H1 (cell line): Measurements from ENCODE around the gene RFPL2. TPM values are rescaled to one million over a fixed set of nuclear protein-coding genes. Genes with fewer than 3 reads are reported as not detected.

Source experiments
- CTCF ChIA-PET: fragments of 300-600 bp; sonication (Branson Sonifier 250); formaldehyde crosslinking; loops from one replicate; lab custom pipeline; 2021; ENCODE audit not compliant: partially characterized antibody; lab: Charles Lee
- POLR2A ChIA-PET: fragments of 300-600 bp; sonication (Branson Sonifier 250); formaldehyde crosslinking; loops from one replicate; lab custom pipeline; 2021; ENCODE audit warnings: inconsistent platforms; ENCODE audit not compliant: partially characterized antibody; lab: Charles Lee
- DNase-seq, 2 experiments: peaks; one replicate each; pipeline versions ENCODE4 v3.0.0 to v3.0.0-alpha.2; 2010 to 2022; ENCODE audit warnings: low spot score in 2 of 2, low read depth in 1 of 2, mixed read lengths in 1 of 2
- FAIRE-seq: peaks from 2 replicates; lab custom pipeline; 2011; peaks lifted over from hg19 to GRCh38; lab: Jason Lieb, UNC
- H2AFZ ChIP-seq: 2 replicates; pipeline ENCODE4 v1.8.1; 2012; ENCODE audit warnings: low read length, inconsistent platforms
- H2AK5ac ChIP-seq: 2 replicates; pipeline ENCODE4 v1.6.1; 2013; ENCODE audit warnings: low read depth, low read length
- H2BK120ac ChIP-seq: replicated peaks from 2 replicates; pipeline ENCODE3; 2013; ENCODE audit warnings: low read depth, low read length, inconsistent platforms
- H2BK12ac ChIP-seq: 2 replicates; pipeline ENCODE4 v1.6.1; 2013; ENCODE audit warnings: low read depth, low read length
- H2BK15ac ChIP-seq: 2 replicates; pipeline ENCODE4 v1.6.1; 2013; ENCODE audit warnings: low read length
- H2BK20ac ChIP-seq: 2 replicates; pipeline ENCODE4 v1.6.1; 2013; ENCODE audit warnings: low read length
- H2BK5ac ChIP-seq: 2 replicates; pipeline ENCODE4 v1.6.1; 2013; ENCODE audit warnings: low read depth, low read length
- H3K14ac ChIP-seq: 2 replicates; pipeline ENCODE4 v1.6.1; 2013; ENCODE audit warnings: inconsistent platforms; ENCODE audit not compliant: insufficient read length
- H3K18ac ChIP-seq: 2 replicates; pipeline ENCODE4 v1.6.1; 2013; ENCODE audit warnings: low read length; ENCODE audit errors: extremely low read depth
- H3K23ac ChIP-seq: 2 replicates; pipeline ENCODE4 v1.6.1; 2013; ENCODE audit warnings: inconsistent platforms; ENCODE audit not compliant: insufficient read length
- H3K23me2 ChIP-seq: 2 replicates; pipeline ENCODE4 v1.6.1; 2013; ENCODE audit warnings: low read depth, low read length
- H3K27ac ChIP-seq: 2 replicates; pipeline ENCODE4 v1.6.1; 2011; ENCODE audit warnings: low read depth, low read length, inconsistent platforms
- H3K27me3 ChIP-seq, 4 experiments: replicated peaks in 1 of 4; 1 replicate in 1 of 4; 2 replicates in 3 of 4; pipeline versions ENCODE4 v1.6.1 to v1.8.1; 2011 to 2013; ENCODE audit warnings: low read length in 3 of 4, mild to moderate bottlenecking in 3 of 4, inconsistent platforms in 2 of 4, mixed read lengths in 2 of 4, moderate library complexity in 1 of 4; ENCODE audit not compliant: control insufficient read depth in 3 of 4, insufficient read depth in 3 of 4; ENCODE audit errors: extremely low read depth in 1 of 4
- H3K36me3 ChIP-seq, 4 experiments: 2 replicates each; pipeline versions ENCODE4 v1.6.1 to v1.8.1; 2011 to 2013; ENCODE audit warnings: mild to moderate bottlenecking in 4 of 4, low read length in 3 of 4, moderate library complexity in 2 of 4, control low read depth in 1 of 4, inconsistent platforms in 1 of 4; ENCODE audit not compliant: insufficient read depth in 4 of 4, control insufficient read depth in 2 of 4
- H3K4ac ChIP-seq: replicated peaks from 2 replicates; pipeline ENCODE3; 2013; ENCODE audit warnings: low read length, low read depth, mixed read lengths, inconsistent platforms; ENCODE audit not compliant: insufficient read length
- H3K4me1 ChIP-seq, 4 experiments: replicated peaks in 1 of 4; 1 replicate in 1 of 4; 2 replicates in 3 of 4; pipeline versions ENCODE4 v1.6.1 to v1.8.1; 2011 to 2013; ENCODE audit warnings: low read length in 3 of 4, inconsistent platforms in 2 of 4, mixed read lengths in 1 of 4; ENCODE audit not compliant: insufficient read depth in 4 of 4, control insufficient read depth in 3 of 4
- H3K4me2 ChIP-seq, 2 experiments: 2 replicates each; pipeline versions ENCODE4 v1.6.1 to v1.8.1; 2011 to 2013; ENCODE audit warnings: low read depth in 2 of 2, low read length in 2 of 2, control low read depth in 1 of 2, inconsistent platforms in 1 of 2, mild to moderate bottlenecking in 1 of 2; ENCODE audit not compliant: insufficient read depth in 1 of 2
- H3K4me3 ChIP-seq, 4 experiments: fragments of 200-600, 300-600 bp in 1 of 4; sonication (generic), shearing (Covaris generic), sonication (Bioruptor Twin) in 1 of 4; 2 replicates each; pipeline versions ENCODE4 v1.5.1 to v1.8.1; 2011 to 2016; ENCODE audit warnings: low read length in 4 of 4, low read depth in 3 of 4, control low read depth in 2 of 4, inconsistent platforms in 2 of 4, mild to moderate bottlenecking in 2 of 4, mixed read lengths in 1 of 4, moderate library complexity in 1 of 4; ENCODE audit not compliant: insufficient read depth in 2 of 4; ENCODE audit errors: extremely low read depth in 1 of 4
- H3K56ac ChIP-seq: replicated peaks from 2 replicates; pipeline ENCODE3; 2013; ENCODE audit warnings: low read depth, mild to moderate bottlenecking, mixed read lengths, low read length, inconsistent platforms; ENCODE audit not compliant: insufficient read length
- H3K79me1 ChIP-seq: 2 replicates; pipeline ENCODE4 v1.6.1; 2013; ENCODE audit warnings: low read depth, low read length, control low read depth
- H3K79me2 ChIP-seq, 2 experiments: 2 replicates each; pipeline versions ENCODE4 v1.6.1 to v1.8.1; 2012 to 2013; ENCODE audit warnings: low read length in 2 of 2, mild to moderate bottlenecking in 2 of 2, inconsistent platforms in 1 of 2; ENCODE audit not compliant: insufficient read depth in 2 of 2, control insufficient read depth in 1 of 2
- H3K9ac ChIP-seq, 4 experiments: replicated peaks in 1 of 4; 1 replicate in 1 of 4; 2 replicates in 3 of 4; pipeline versions ENCODE4 v1.6.1 to v1.8.1; 2011 to 2013; ENCODE audit warnings: low read depth in 3 of 4, low read length in 3 of 4, control low read depth in 2 of 4, mild to moderate bottlenecking in 2 of 4, moderate library complexity in 2 of 4, inconsistent platforms in 1 of 4; ENCODE audit errors: extremely low read depth in 1 of 4
- H3K9me3 ChIP-seq, 2 experiments: 2 replicates each; pipeline versions ENCODE4 v1.6.1 to v1.8.1; 2012 to 2013; ENCODE audit warnings: mild to moderate bottlenecking in 2 of 2, moderate library complexity in 2 of 2, control low read depth in 1 of 2, inconsistent platforms in 1 of 2, low read depth in 1 of 2, low read length in 1 of 2, mixed read lengths in 1 of 2; ENCODE audit not compliant: insufficient read depth in 2 of 2
- H4K20me1 ChIP-seq, 2 experiments: replicated peaks in 1 of 2; 2 replicates each; pipeline versions ENCODE3 to v1.8.1; 2011 to 2013; ENCODE audit warnings: inconsistent platforms in 2 of 2, low read length in 2 of 2, mild to moderate bottlenecking in 1 of 2; ENCODE audit not compliant: insufficient read depth in 2 of 2, control insufficient read depth in 1 of 2
- H4K5ac ChIP-seq: 2 replicates; pipeline ENCODE4 v1.6.1; 2013; ENCODE audit warnings: low read length, low read depth, mixed read lengths, inconsistent platforms; ENCODE audit not compliant: insufficient read length
- H4K8ac ChIP-seq: 2 replicates; pipeline ENCODE4 v1.8.0; 2013; ENCODE audit warnings: mild to moderate bottlenecking, moderate library complexity, low read length, inconsistent platforms; ENCODE audit not compliant: insufficient read depth; ENCODE audit errors: extremely low read depth
- H4K91ac ChIP-seq: replicated peaks from 2 replicates; pipeline ENCODE3; 2013; ENCODE audit warnings: low read length, mixed read lengths, inconsistent platforms; ENCODE audit not compliant: insufficient read length
- CBX5 ChIP-seq: fragments of 300-800, 300-1000 bp; sonication (generic); IDR thresholded peaks from 2 replicates; pipeline ENCODE4 v1.7.1; 2016; ENCODE audit warnings: antibody characterized with exemption, low read length, low read depth
- EZH2 ChIP-seq: fragments of 200-600 bp; sonication (generic); IDR thresholded peaks from 2 replicates; pipeline ENCODE4 v1.7.1; 2012; ENCODE audit warnings: low read depth, mild to moderate bottlenecking, moderate library complexity, low read length, inconsistent platforms; ENCODE audit not compliant: severe bottlenecking
- JUND ChIP-seq: IDR thresholded peaks from 2 replicates; pipeline ENCODE4 v1.6.1; 2011; ENCODE audit warnings: mild to moderate bottlenecking, improper control_type of control experiment, low read length
- MAFK ChIP-seq: IDR thresholded peaks from 2 replicates; pipeline ENCODE4 v1.6.1; 2012; ENCODE audit warnings: low read depth, mild to moderate bottlenecking, improper control_type of control experiment, low read length
- MAX ChIP-seq: IDR thresholded peaks from 2 replicates; pipeline ENCODE4 v1.6.1; 2012; ENCODE audit warnings: inconsistent platforms
- POLR2AphosphoS5 ChIP-seq: IDR thresholded peaks from 2 replicates; pipeline ENCODE4 v1.6.1; 2011; ENCODE audit warnings: low read depth, low read length
- RAD21 ChIP-seq, 2 experiments: IDR thresholded peaks in 1 of 2; conservative IDR thresholded peaks in 1 of 2; 2 replicates each; pipeline ENCODE4 v1.6.1; 2011; ENCODE audit warnings: low read depth in 2 of 2, low read length in 2 of 2, improper control_type of control experiment in 1 of 2, inconsistent platforms in 1 of 2, mild to moderate bottlenecking in 1 of 2, moderate library complexity in 1 of 2
- SIRT6 ChIP-seq: IDR thresholded peaks from one replicate; pipeline ENCODE4 v1.7.1; 2012; ENCODE audit warnings: low read length, inconsistent platforms
- SP4 ChIP-seq: IDR thresholded peaks from 2 replicates; pipeline ENCODE4 v1.6.1; 2012; ENCODE audit warnings: low read length, inconsistent platforms
- TAF7 ChIP-seq: optimal IDR thresholded peaks from 2 replicates; pipeline ENCODE3; 2011; ENCODE audit warnings: low read depth, mild to moderate bottlenecking, inconsistent platforms, low read length, moderate library complexity, borderline replicate concordance
- TBP ChIP-seq: IDR thresholded peaks from 2 replicates; pipeline ENCODE4 v1.6.1; 2011; ENCODE audit warnings: low read depth, low read length, improper control_type of control experiment
- TCF12 ChIP-seq: IDR thresholded peaks from 2 replicates; pipeline ENCODE4 v1.6.1; 2011; ENCODE audit warnings: low read depth, mild to moderate bottlenecking, low read length
- TEAD4 ChIP-seq: IDR thresholded peaks from 2 replicates; pipeline ENCODE4 v1.6.1; 2012; ENCODE audit warnings: low read depth, low read length, inconsistent platforms, mixed read lengths
- WGBS, 2 experiments: shearing (Covaris generic) in 1 of 2; methylation state at CpG; one replicate each; pipeline versions ENCODE4 v1.1.6 to v1.1.7; 2013 to 2015; ENCODE audit warnings: low lambda C conversion rate in 2 of 2, mixed read lengths in 2 of 2, inconsistent platforms in 1 of 2, low coverage in 1 of 2, missing lambda C conversion rate in 1 of 2; ENCODE audit not compliant: insufficient replicate concordance in 2 of 2, insufficient coverage in 1 of 2, insufficient read length in 1 of 2; ENCODE audit errors: extremely low coverage in 1 of 2, missing lambda C conversion rate in 1 of 2; 5-methylcytosine and 5-hydroxymethylcytosine counted together
- polyA plus RNA-seq, 7 experiments: library from polyadenylated mRNA; depleted of rRNA in 3 of 7; stranded (reverse) in 5 of 7; unstranded in 2 of 7; fragments of >200 nt in 5 of 7; fragments of 200-250 nt in 2 of 7; gene quantifications; 1 replicate in 5 of 7; 2 replicates in 1 of 7; 4 replicates in 1 of 7; pipeline versions ENCODE4 v1.2.1 to v1.2.3, GENCODE V29; 2011 to 2013; ENCODE audit warnings: missing spikeins in 2 of 7, mixed read lengths in 2 of 7
- total RNA-seq: library from RNA; stranded (reverse); fragmentation: NEBNext Ultra II Directional; extraction: Animal tissue kit (Norgen Biotek cat#: 25700); gene quantifications from 2 replicates; pipeline ENCODE4 v1.2.1, GENCODE V29; 2021

The RFPL2 gene
- total and polyA plus RNA-seq, 2 of the 8 experiments (the other 6 are each of a cell fraction or from before 2014, with no cell fraction given): 0.15 to 0.19 TPM

- no peak for DNase-seq
Measured at GRCh38 chr22:32164075-32164860, 40.6 kb downstream of the RFPL2 start.

More at GRCh38 chr22:32164075-32164860, 40.6 kb downstream of the RFPL2 start:
- Histone ChIP-seq H2BK15ac (no peak overlapping the region), H4K8ac (no peak overlapping the region), H2BK12ac (no peak overlapping the region), H3K4ac (no peak overlapping the region), H3K4me3 (no peak overlapping the region), H3K23ac (peak overlapping the region; percentile 17), H3K4me2 (no peak overlapping the region), H2BK120ac (no peak overlapping the region), H4K91ac (no peak overlapping the region), H3K4me1 (peaks cover 0 to 3% (median 0%) of the 10 kb centered on the region in 4 experiments; a peak in 3 of 7 replicates), H3K14ac (no peak overlapping the region), H4K5ac (no peak overlapping the region), H3K79me1 (no peaks in the 10 kb centered on the region), H3K9me3 (no peaks in the 10 kb centered on the region), H3K56ac (no peak overlapping the region), H2AK5ac (no peak overlapping the region), H2BK20ac (no peak overlapping the region), H3K18ac (no peak overlapping the region), H3K36me3 (no peaks in the 10 kb centered on the region), H3K79me2 (no peaks in the 10 kb centered on the region), H3K27ac (no peak overlapping the region), H3K23me2 (no peaks in the 10 kb centered on the region), H3K9ac (no peak overlapping the region), H2BK5ac (no peak overlapping the region), H2AFZ (peak overlapping the region; percentile 79; the same call in 1 of the 2 replicates), H3K27me3 (no peaks in the 10 kb centered on the region), H4K20me1 (no peaks in the 10 kb centered on the region)
- no peak for FAIRE-seq
- WGBS, 2 experiments: 74% methylated on average over 6 of the region's 6 CpGs; no CpG with 5 or more reads in 1 of the 2 experiments
- TF ChIP-seq POLR2AphosphoS5: no peak
- TF ChIP-seq RAD21 (IDR thresholded peaks at IDR 0.05 in 1 of 2, conservative IDR thresholded peaks at IDR 0.05 in 1 of 2; ENCODE audit: low read depth in 2 of 2, low read length in 2 of 2): no peak
- TF ChIP-seq MAFK: no peak
- TF ChIP-seq EZH2: no peak
- TF ChIP-seq MAX: no peak
- no peak for TF ChIP-seq TEAD4
- no peak for TF ChIP-seq SIRT6
- TF ChIP-seq CBX5: no peak
- no peak for TF ChIP-seq TAF7
- TF ChIP-seq TCF12: no peak
- TF ChIP-seq SP4: no peak
- no peak for TF ChIP-seq JUND
- no peak for TF ChIP-seq TBP
- CTCF ChIA-PET: interaction anchor here (0.9 to 1.1 kb wide), 4 partner anchors 8 to 214 kb away, joined by 3 to 5 read pairs (median 3); no protein-coding TSS in a partner anchor
- POLR2A ChIA-PET: interaction anchor here (1.7 kb wide), 1 partner anchor 15 kb away, joined by 3 read pairs; no protein-coding TSS in a partner anchor
